Measurements from ENCODE around the gene PUM1.

- no peak for TF ChIP-seq CTCF (conservative IDR thresholded peaks at IDR 0.05)
- no peak for TF ChIP-seq ZFX (IDR thresholded peaks at IDR 0.05)
These were observed 46.1 kb downstream of the PUM1 start for GRCh38 chr1:31019401-31019800.
